IMR-90 (cell line): ENCODE data around the gene RAB20. TPM values are rescaled to one million over a fixed set of nuclear protein-coding genes. Genes with fewer than 3 reads are reported as not detected.

ENCODE experiments used
- ATAC-seq: fragments of 200-7000 bp; cut with Tn5 transposase; 2 replicates; pipeline ENCODE4 v1.9.1; 2020; ENCODE audit warnings: low read depth, mild to moderate bottlenecking, moderate library complexity
- BruUV-seq: library from RNA; stranded (reverse); fragments of 400-500 nt; replicated peaks from 2 replicates; lab custom pipeline; 2021; lab: Mats Ljungman, UMichigan
- CTCF ChIA-PET: fragments of 300-600 bp; formaldehyde crosslinking; extraction: SDS; loops from one replicate; lab custom pipeline; 2021; ENCODE audit warnings: antibody characterized with exemption; lab: Yijun Ruan, JAX
- POLR2A ChIA-PET: fragments of 300-600 bp; sonication (Branson Sonifier 250); formaldehyde crosslinking; loops from one replicate; lab custom pipeline; 2022; ENCODE audit warnings: antibody characterized with exemption; ENCODE audit not compliant: unreplicated experiment; lab: Charles Lee
- DNase-seq: peaks from one replicate; pipeline ENCODE4 v3.0.0; 2013
- H2AFZ ChIP-seq: replicated peaks from 2 replicates; pipeline ENCODE3; 2013; ENCODE audit warnings: low read length, mild to moderate bottlenecking; ENCODE audit not compliant: poor library complexity
- H2AK5ac ChIP-seq: 2 replicates; pipeline ENCODE4 v1.6.1; 2013; ENCODE audit warnings: low read depth, low read length, inconsistent platforms
- H2AK9ac ChIP-seq: replicated peaks from 2 replicates; pipeline ENCODE3; 2013; ENCODE audit warnings: mild to moderate bottlenecking, low read depth, low read length, moderate library complexity; ENCODE audit not compliant: poor library complexity
- H2BK120ac ChIP-seq: 2 replicates; pipeline ENCODE4 v1.6.1; 2013; ENCODE audit warnings: low read depth, low read length, inconsistent platforms
- H2BK15ac ChIP-seq: 3 replicates; pipeline ENCODE4 v1.6.1; 2013; ENCODE audit warnings: low read depth, low read length, inconsistent platforms
- H2BK20ac ChIP-seq: 2 replicates; pipeline ENCODE4 v1.6.1; 2013; ENCODE audit warnings: low read depth, mild to moderate bottlenecking, inconsistent platforms, low read length, moderate library complexity
- H2BK5ac ChIP-seq: 2 replicates; pipeline ENCODE4 v1.6.1; 2013; ENCODE audit warnings: mild to moderate bottlenecking, low read depth, low read length, inconsistent platforms; ENCODE audit not compliant: poor library complexity, severe bottlenecking
- H3K14ac ChIP-seq: replicated peaks from 2 replicates; pipeline ENCODE4 v1.6.1; 2013; ENCODE audit warnings: low read depth, low read length, inconsistent platforms
- H3K18ac ChIP-seq: 2 replicates; pipeline ENCODE4 v1.6.1; 2013; ENCODE audit warnings: low read depth, low read length, control low read depth
- H3K23ac ChIP-seq: 2 replicates; pipeline ENCODE4 v1.6.1; 2013; ENCODE audit warnings: low read depth, low read length, inconsistent platforms
- H3K27ac ChIP-seq: 2 replicates; pipeline ENCODE4 v1.5.1; 2013; ENCODE audit warnings: mild to moderate bottlenecking, control low read depth, low read length; ENCODE audit not compliant: insufficient read depth
- H3K27me3 ChIP-seq: 2 replicates; pipeline ENCODE4 v1.6.1; 2013; ENCODE audit warnings: low read length; ENCODE audit not compliant: control insufficient read depth, insufficient read depth
- H3K36me3 ChIP-seq: 2 replicates; pipeline ENCODE4 v1.6.1; 2013; ENCODE audit warnings: low read length, mixed read lengths; ENCODE audit not compliant: control insufficient read depth, insufficient read depth
- H3K4ac ChIP-seq: 2 replicates; pipeline ENCODE4 v1.6.1; 2013; ENCODE audit warnings: low read depth, low read length, inconsistent platforms
- H3K4me1 ChIP-seq: 2 replicates; pipeline ENCODE4 v1.6.1; 2013; ENCODE audit warnings: low read length, mixed read lengths; ENCODE audit not compliant: control insufficient read depth, insufficient read depth
- H3K4me2 ChIP-seq: 2 replicates; pipeline ENCODE4 v1.6.1; 2013; ENCODE audit warnings: low read depth, mild to moderate bottlenecking, control low read depth, low read length, moderate library complexity
- H3K4me3 ChIP-seq: 2 replicates; pipeline ENCODE4 v1.5.1; 2013; ENCODE audit warnings: low read depth, mild to moderate bottlenecking, control low read depth, low read length, moderate library complexity; ENCODE audit not compliant: insufficient read depth
- H3K56ac ChIP-seq: 2 replicates; pipeline ENCODE4 v1.6.1; 2013; ENCODE audit warnings: low read length, inconsistent platforms; ENCODE audit not compliant: insufficient read depth; ENCODE audit errors: extremely low read depth
- H3K79me1 ChIP-seq, 2 experiments: 2 replicates each; pipeline ENCODE4 v1.6.1; 2013; ENCODE audit warnings: low read length in 2 of 2, inconsistent platforms in 1 of 2, low read depth in 1 of 2
- H3K9ac ChIP-seq: 2 replicates; pipeline ENCODE4 v1.6.1; 2013; ENCODE audit warnings: low read depth, low read length, control low read depth
- H3K9me1 ChIP-seq: 2 replicates; pipeline ENCODE4 v1.6.1; 2013; ENCODE audit warnings: low read length, inconsistent platforms; ENCODE audit not compliant: insufficient read depth
- H3K9me3 ChIP-seq: 2 replicates; pipeline ENCODE4 v1.6.1; 2013; ENCODE audit warnings: low read length; ENCODE audit not compliant: control insufficient read depth, insufficient read depth
- H4K20me1 ChIP-seq: 2 replicates; pipeline ENCODE4 v1.6.1; 2013; ENCODE audit warnings: low read length, inconsistent platforms; ENCODE audit not compliant: insufficient read depth
- H4K5ac ChIP-seq: 2 replicates; pipeline ENCODE4 v1.6.1; 2013; ENCODE audit warnings: mild to moderate bottlenecking, low read depth, low read length, control low read depth
- H4K8ac ChIP-seq, 2 experiments: 2 replicates each; pipeline ENCODE4 v1.6.1; 2013; ENCODE audit warnings: low read depth in 2 of 2, low read length in 2 of 2, control low read depth in 1 of 2, inconsistent platforms in 1 of 2
- H4K91ac ChIP-seq: 2 replicates; pipeline ENCODE4 v1.6.1; 2013; ENCODE audit warnings: low read depth, low read length, inconsistent platforms; ENCODE audit not compliant: insufficient read depth
- CTCF ChIP-seq: conservative IDR thresholded peaks from 2 replicates; pipeline ENCODE4 v1.5.1; 2012; ENCODE audit warnings: mild to moderate bottlenecking, low read depth, low read length, improper control_type of control experiment
- MAFK ChIP-seq: IDR thresholded peaks from 2 replicates; pipeline ENCODE4 v1.6.1; 2012; ENCODE audit warnings: low read depth, low read length, improper control_type of control experiment
- MXI1 ChIP-seq: IDR thresholded peaks from 2 replicates; pipeline ENCODE4 v1.6.1; 2012; ENCODE audit warnings: low read depth, mild to moderate bottlenecking, low read length, moderate library complexity, borderline replicate concordance
- NFE2L2 ChIP-seq: fragments of 150-350 bp; IDR thresholded peaks from 2 replicates; pipeline ENCODE4 v1.6.1; 2016; ENCODE audit warnings: low read depth, mild to moderate bottlenecking, low read length
- POLR2A ChIP-seq: IDR thresholded peaks from 2 replicates; pipeline ENCODE4 v1.6.1; 2012; ENCODE audit warnings: mild to moderate bottlenecking, low read depth, low read length
- RAD21 ChIP-seq: IDR thresholded peaks from 2 replicates; pipeline ENCODE4 v1.6.1; 2012; ENCODE audit warnings: low read length, improper control_type of control experiment
- RCOR1 ChIP-seq: IDR thresholded peaks from 2 replicates; pipeline ENCODE4 v1.6.1; 2012; ENCODE audit warnings: mild to moderate bottlenecking, low read length, improper control_type of control experiment; ENCODE audit not compliant: insufficient replicate concordance
- SMC3 ChIP-seq: fragments of 150-350 bp; IDR thresholded peaks from 2 replicates; pipeline ENCODE4 v1.6.1; 2016; ENCODE audit warnings: low read depth, mild to moderate bottlenecking, antibody characterized with exemption, low read length, moderate library complexity
- WGBS, 2 experiments: methylation state at CpG; one replicate each; pipeline versions ENCODE4 v1.1.5 to v1.1.7; 2013; ENCODE audit warnings: missing lambda C conversion rate in 2 of 2; ENCODE audit not compliant: insufficient read length in 1 of 2; ENCODE audit errors: extremely low coverage in 2 of 2; 5-methylcytosine and 5-hydroxymethylcytosine counted together
- dilution Hi-C: fragments of 300-500 bp; cut with HindIII; formaldehyde crosslinking; loops from one replicate; pipeline ENCODE4 v1.14.3; 2018; ENCODE audit warnings: low sequenced_read_pairs; ENCODE audit not compliant: unreplicated experiment
- in situ Hi-C: fragments of 300-500 bp; cut with MboI; formaldehyde crosslinking; loops from 3 replicates; pipeline ENCODE4 v1.14.3; 2019; ENCODE audit warnings: low sequenced_read_pairs, inconsistent platforms, mixed read lengths
- intact Hi-C: fragments of 100-400 bp; cut with micrococcal nuclease; formaldehyde crosslinking; loops from 2 replicates; pipeline ENCODE4 v1.10.0; 2022
- polyA plus RNA-seq, 3 experiments: library from polyadenylated mRNA; depleted of rRNA; stranded (reverse); fragments of >200 nt; gene quantifications; 2 replicates each; pipeline ENCODE4 v1.2.3, GENCODE V29; 2012; ENCODE audit warnings: low replicate concordance in 1 of 3
- total RNA-seq: library from RNA; depleted of rRNA; stranded (reverse); fragments of >200 nt; gene quantifications from 2 replicates; pipeline ENCODE4 v1.2.3, GENCODE V29; 2012

RAB20 gene
- total and polyA plus RNA-seq, 2 of the 4 experiments (the other 2 are of a cell fraction): 3.8 to 5.1 TPM

- Histone ChIP-seq H2BK15ac (no peak overlapping the region), H2BK120ac (no peak overlapping the region), H3K23ac (no peak overlapping the region), H3K9me1 (peaks cover 7% of the 10 kb centered on the region; the same call in 1 of the 2 replicates), H2BK5ac (no peak overlapping the region), H2AK9ac (no peak overlapping the region), H3K4me1 (peaks cover 20% of the 10 kb centered on the region), H2AK5ac (no peak overlapping the region), H3K36me3 (peaks cover 85% of the 10 kb centered on the region), H3K14ac (no peak overlapping the region), H4K5ac (no peak overlapping the region), H4K20me1 (peaks cover 9% of the 10 kb centered on the region), H3K79me1 (peaks cover 15 to 23% of the 10 kb centered on the region in 2 experiments; a peak in 3 of 4 replicates), H2AFZ (no peak overlapping the region), H3K56ac (no peak overlapping the region), H2BK20ac (no peak overlapping the region), H3K4me2 (no peak overlapping the region), H3K4ac (no peak overlapping the region), H3K9me3 (no peaks in the 10 kb centered on the region), H4K91ac (no peak overlapping the region), H3K27ac (no peak overlapping the region), H4K8ac (no peak overlapping the region), H3K4me3 (no peak overlapping the region), H3K18ac (no peak overlapping the region), H3K27me3 (no peaks in the 10 kb centered on the region), H3K9ac (no peak overlapping the region)
- intact Hi-C loops (no loop called here), dilution Hi-C loops (no loop called here), in situ Hi-C loops (no loop called here)
- ChIA-PET CTCF (no interaction called here), POLR2A (no interaction called here)
- ATAC-seq (no peak), DNase-seq (peak; percentile 10)
- no TSS peak for BruUV-seq
- TF ChIP-seq MAFK (no peak), CTCF (no peak), RCOR1 (no peak), NFE2L2 (no peak), MXI1 (no peak), POLR2A (no peak), RAD21 (no peak), SMC3 (no peak)
- 60% methylated on average over 7 of the region's 17 CpGs; no CpG with 5 or more reads in 1 of the 2 experiments for WGBS, 2 experiments
Measured at GRCh38 chr13:110506859-110507566, 54.5 kb downstream of the RAB20 start.
